Colon (tissue), 2 donors: ENCODE results near the gene NAT16.
"Not testable (repeated sequence)": the region's sequence is repeated elsewhere in the genome, so short reads cannot be mapped to it uniquely, and the experiment has no call there.

Experiments
- FAIRE-seq: peaks from 2 replicates; lab custom pipeline; 2012; peaks lifted over from hg19 to GRCh38; lab: Jason Lieb, UNC
- donor health status: control.
- donor health status: control.

NAT16 gene

DNA sequence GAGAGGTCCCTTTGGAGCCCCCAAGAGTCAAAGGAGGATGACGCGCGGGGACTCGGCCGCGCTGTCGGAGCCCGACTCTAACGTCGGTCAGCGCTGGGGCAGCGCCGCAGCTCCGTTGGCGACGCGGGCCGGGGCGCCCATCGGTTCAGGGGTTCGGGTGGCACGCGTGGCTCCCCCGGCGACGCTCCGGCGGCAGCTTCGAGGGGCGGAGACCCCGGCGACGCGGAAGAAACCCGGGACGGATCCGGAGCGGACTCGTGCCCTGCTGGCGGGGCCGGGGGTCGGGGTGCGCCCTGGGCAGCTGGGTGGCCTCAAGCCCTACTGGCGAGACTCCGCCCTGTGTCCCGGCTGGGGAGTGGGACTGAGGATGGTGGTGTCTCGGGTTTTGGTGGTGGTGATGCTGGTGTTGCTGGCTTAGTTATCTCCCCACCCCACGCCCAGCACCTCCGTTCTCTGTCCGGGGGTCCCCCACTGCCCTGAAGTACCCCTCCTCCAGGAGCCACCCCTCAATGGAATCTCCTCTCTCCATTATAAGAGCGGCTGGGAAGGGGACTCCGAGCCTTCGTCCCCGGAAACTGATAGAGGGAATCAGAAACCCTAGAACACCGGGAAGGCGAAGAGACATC, at the start of gene NAT16:
Gene NAT16 (minus strand): TSS at position 164 of the 626 bp plus-strand sequence. CDS start 5,486 bp downstream, outside the sequence.
- no peak for FAIRE-seq

DNA sequence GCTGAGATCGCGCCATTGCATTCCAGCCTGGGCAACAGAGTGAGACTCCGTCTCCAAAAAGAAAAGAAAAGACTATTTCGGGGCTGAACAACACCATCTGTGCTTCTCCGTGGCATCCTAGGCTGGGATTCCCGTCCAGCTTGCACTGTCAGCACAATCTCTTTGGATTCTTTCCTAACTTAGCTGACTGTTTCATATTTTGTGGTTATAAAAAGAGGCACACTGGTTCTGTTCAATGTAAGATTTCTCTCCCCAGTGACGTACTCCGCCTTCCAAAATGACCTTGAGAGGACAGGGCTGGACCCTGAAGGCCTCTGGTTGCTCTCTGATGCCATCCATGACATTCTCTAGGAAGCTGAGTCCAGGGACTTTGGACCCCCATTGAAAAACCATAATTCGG, 46.6 kb upstream of the NAT16 start:
- FAIRE-seq = no peak

DNA sequence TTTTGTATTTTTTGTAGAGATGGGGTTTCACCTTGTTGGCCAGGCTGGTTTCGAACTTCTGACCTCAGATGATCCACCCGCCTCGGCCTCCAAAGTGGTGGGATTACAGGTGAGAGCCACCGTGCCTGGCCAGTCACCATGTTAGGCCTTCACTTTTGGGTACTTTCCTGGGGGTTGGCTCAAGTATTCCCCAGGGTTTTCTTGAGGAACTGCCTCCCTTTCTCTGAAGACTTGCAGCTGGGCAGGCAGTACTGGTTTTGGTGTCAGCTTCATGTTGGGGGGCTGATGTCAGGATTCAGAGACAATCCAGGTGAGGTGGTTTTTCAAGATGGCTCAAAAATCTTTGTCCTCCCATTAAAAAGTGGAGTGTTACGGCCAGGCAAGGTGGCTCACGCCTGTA, 45.6 kb upstream of the NAT16 start:
- no peak for FAIRE-seq

DNA sequence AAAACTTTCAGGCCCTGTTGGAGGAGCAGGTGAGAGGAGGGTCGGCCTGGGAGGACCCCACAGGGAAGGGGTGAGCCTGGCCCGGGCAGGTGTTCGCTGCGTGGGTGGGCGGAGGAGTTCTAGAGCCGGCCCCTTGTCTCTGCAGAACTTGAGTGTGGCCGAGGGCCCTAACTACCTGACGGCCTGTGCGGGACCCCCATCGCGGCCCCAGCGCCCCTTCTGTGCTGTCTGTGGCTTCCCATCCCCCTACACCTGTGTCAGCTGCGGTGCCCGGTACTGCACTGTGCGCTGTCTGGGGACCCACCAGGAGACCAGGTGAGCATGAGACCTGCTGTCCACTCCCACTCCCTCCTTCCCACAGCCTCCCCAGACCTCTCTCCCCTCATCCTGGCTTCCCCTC, 43.4 kb upstream of the NAT16 start:
- FAIRE-seq = no peak

DNA sequence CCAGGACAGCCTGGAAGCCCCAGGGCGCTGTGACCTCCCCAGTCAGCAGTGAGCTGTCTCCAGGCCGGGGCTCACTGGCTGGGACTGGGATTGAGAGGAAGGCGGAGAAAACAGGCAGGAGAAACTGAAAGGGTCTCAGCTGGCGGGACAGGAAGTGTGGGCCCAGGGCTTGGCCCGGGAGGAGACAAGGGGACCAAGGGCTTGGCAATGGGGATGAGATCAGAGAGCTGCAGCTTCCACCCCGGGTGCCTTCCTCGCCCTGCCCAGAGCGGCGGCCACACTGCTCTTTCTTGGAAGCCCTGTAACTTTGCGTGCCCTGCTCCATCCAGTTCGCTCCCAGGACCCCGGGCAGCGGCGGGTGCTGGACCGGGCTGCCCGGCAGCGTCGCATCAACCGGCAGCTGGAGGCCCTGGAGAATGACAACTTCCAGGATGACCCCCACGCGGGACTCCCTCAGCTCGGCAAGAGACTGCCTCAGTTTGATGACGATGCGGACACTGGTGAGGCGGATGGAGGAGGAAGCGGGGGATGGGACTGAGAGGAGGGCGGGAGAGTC, 42.3 kb upstream of the NAT16 start:
- FAIRE-seq = no peak

DNA sequence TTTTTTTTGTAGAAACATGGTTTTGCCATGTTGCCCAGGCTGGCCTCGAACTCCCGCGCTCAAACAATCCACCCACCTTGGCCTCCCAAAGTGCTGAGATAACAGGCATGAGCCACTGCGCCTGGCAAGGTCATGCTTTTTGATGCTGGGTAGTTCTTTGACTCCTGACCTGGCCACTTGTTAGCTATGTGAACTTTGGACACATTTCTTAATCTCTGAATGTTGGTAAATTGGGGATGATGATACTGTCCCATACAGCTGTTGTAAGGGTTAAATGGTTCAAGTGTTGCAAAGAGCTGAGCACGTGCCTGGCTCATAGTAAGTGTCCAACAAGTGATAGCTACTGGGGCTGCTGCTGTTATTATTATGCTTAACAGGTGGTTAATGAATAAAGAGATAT, 40.2 kb upstream of the NAT16 start:
- no peak for FAIRE-seq

DNA sequence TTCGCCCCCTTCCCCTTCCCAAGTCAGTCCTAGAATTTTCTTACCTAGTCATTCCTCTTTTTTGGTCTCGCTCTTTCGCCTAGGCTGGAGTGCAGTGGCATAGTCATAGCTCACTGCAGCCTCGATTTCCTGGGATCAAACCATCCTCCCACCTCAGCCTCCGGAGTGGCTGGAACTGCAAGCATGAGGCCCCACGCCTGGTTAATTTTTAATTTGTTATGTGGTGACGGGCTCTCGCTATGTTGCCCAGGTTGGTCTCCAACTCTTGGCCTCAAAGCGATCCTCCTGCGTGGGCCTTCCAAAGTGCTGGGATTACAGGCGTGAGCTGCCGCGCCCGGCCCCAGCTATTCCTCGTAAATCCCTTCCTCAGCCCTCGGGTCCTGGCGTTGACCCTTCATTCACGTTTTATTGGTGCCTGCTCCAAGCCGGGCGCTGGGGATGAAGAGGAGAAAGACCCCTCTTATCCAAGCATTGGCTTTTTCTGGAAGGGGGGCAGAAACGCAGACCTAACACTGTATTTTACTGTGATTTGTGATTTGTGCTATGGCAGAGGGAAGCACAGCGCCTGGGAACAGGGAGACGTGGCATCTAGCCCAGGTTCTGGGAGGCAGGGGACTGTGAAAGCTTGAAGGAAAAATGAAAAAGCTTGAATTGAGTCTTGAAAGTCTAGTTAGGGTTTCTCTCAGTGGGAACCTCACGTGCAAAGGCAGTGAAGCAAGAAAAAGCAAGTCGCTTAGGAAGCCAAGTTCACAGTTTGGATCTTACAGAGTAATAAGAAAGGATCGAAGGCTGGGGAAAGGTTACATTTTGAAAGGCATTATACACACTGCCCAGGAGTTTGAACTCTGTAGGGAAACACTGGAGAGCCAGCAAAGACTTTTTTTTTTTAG, 38.4 kb upstream of the NAT16 start:
- no peak for FAIRE-seq

DNA sequence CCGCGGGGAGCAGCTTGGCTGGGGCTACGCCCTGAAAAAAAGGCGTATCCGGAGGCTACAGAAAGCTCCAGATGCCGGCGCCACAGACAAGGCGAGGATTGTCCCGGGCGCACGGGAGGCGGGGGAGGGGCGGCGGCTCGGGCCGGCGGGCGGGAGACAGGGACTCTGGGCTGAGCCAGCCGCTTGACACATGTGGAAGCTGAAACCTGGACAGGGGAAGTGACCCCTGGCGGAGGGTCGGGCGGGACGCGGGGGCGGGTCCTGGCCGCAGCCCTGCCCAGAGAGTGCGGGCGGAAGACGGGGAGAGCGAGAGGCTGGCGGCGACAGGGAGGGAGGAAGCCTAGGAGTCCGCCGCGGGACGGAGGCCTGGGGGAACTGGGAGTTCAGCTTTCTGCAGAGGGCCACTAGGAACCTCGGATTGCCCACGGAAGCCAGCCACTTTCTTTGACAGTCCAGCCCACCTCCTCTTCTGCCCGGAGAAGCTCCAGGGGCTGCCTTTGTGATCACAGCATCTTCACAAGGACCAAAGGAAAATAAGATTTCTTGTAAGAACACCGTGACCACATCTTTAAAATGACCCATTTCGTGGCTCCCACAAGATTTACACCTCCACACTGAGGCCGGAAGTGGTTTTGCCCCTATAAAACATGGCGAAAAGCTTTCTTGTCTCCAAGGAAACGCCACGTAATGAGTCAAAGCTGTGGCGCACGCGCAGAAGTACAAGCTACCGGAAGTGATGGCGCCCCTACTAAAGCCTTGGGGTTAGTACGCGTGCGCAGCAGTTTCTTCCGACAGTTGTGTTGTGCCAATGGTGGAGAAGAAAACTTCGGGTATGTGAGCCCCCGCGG, 37.5 kb upstream of the NAT16 start, which contains the start of the genes PLOD3 and ZNHIT1:
Gene PLOD3 (minus strand): TSS at position 194 of the 848 bp plus-strand sequence. CDS start 307 bp downstream, outside the sequence.
Gene ZNHIT1 (plus strand): TSS at position 778 of the 848 bp plus-strand sequence. CDS start 31 bp downstream, at position 809.
- FAIRE-seq = peak; percentile 21

DNA sequence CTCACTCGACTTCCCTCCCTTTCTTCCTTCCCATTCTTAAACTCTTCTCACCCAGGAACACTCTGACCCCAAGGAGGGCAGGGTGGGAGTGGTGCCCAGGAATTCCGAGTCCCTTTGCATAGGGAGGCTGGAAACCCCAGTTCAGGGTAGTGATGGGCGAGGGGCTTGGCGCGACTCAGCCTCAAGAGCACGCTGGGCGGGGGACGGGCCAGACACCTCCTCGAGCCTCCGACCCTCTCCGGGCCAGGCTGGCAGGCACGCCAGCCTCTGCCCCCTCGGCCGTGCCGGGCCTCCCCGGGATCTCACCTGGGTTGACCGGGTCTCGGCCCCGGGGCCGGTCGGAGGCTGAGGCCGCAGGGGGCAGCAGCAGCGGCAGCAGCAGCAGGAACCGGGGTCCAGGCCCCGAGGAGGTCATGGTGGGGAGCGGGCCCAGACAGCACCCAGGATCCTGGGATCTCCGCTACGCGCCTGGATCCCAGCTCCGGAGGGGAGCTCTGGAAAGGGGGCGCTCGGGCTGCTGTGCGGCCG, 36.8 kb upstream of the NAT16 start:
- no peak for FAIRE-seq

DNA sequence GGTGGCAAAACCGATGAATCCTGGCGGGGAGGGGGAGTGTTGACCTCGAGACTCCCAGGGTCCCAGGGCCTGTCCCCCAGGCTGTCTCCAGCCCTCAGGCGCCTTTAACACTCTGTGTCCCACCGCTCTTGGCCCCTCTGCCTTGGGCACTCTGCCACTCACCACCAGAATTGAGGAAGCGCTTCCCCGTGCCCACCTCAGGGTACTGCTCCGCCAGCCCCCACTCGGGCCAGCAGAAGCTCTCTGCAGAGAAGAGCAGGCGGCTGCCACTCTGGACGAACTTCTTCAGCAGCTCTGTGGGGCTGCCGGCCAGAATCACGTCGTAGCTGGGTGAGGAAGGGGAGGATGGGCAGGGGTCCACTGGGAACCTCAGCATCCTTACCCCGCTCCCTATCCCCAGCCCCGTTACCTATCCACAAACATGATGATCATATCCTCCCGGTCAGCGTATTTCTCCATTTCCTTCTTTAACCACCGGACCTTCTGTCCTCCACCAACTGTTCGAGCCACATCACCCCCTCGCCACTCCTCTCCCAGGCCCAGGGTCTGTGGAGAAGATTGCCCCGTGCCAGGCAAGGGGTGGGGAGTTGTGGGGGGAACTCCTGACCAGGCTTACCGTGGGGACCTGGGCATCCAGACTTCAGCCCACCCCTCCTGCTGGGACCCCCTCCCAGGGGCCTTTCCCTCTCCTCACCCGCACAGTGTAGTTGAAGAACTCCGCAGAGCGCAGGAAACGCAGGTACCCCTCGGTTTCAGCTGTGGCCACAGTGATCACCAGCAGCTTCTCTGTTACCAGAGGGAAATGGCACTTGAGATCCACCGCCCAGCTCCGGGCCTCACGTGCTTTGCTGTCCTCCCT, 36.1 kb upstream of the NAT16 start:
- no peak for FAIRE-seq

DNA sequence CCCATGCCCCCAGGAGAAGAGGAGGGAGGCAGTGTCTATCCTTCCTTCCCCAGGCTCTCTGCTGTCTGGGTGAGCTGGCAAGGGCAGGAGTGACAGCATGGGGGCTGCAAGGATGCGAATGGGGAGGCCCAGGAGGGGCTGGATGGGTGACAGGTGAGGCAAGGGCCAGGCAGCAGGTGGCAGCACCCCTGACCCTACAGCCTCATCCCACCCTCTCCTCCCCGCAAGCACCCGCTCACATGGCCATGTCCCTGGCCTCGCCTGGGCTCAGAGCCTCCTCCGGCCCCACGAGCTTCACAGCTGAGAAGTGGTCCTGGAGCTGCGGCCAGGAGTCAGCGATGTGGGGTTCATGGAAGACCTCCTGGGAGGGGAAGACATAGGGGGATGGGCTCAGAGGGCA, 31.9 kb upstream of the NAT16 start:
- FAIRE-seq = no peak

DNA sequence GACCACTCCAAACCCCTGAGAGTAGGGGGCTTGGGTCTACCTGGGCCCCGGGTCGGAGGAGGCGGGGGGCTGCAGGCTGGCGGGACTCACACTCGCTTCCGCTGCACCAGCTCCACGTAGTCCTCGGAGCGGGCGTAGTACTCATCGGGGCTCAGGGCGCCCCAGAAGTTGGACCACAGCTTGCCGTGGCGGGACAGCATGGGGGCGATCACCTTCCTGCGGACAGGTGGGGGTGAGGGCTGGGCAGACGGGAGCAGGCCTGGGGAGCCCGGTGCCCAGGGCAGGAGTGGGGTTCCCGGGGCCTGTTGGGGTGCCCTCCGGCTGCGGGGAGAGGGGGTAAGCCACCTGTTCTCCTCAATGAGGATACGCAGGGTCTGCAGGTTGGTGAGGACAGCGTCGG, 31.4 kb upstream of the NAT16 start:
- no peak for FAIRE-seq

DNA sequence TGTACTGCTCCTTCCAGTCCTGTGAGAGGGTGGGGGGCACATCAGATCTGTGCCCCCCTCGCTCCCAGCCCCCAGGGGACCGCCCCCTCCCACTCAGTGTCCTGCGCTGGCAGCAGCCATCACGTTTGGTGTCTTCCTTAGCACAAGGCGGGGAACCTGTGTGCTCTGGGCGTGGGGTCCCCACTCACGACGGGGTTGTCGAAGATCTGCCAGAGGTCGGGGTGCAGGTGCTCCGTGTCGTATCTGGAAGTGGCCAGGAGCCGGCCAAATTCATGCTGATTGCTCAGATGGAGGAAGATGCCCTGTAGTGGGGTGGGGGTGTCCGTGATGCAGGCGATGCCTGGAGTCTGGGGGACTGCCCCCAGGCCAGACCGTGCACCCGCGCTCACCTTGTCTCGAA, 30.1 kb upstream of the NAT16 start:
- FAIRE-seq = no peak

DNA sequence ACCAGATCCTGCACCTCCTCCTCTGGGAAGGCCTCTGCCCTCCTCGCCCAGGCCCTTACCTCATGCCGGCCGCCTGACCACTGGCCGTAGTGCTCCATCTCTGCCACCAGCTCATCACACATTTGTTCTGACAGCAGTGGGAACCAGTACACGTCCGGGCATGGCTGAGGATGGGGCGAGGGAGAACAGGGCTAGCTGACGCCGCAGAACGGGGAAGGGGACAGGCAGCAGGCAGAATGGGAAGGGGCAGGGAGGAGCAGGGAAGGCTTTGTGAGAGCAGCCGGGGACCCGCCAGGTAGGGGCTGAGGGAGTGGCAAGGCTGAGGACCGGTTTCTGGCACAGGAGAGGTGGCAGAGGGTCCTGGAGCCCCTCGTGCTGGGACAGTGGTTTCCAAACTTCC, 28.7 kb upstream of the NAT16 start:
- FAIRE-seq = no peak

DNA sequence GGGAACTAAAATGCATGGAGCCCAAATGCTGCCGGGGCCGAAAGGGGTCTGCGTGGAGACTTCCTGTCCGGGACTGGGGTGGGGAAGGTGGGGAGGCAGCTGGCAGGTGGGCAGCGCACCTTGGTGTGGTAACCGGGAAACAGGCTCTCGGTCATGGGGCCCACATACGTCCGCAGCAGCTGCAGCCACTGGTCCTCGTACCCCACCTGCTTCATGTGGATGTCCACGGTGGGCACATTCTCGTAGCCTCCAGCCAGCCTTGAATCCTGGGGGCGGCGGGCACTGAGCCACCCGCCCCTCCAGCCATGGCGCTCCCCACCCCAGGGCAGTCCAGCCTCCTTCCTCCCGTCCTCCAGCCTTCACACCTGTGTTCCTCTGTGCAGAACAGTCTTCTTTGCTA, 27.4 kb upstream of the NAT16 start:
- no peak for FAIRE-seq

DNA sequence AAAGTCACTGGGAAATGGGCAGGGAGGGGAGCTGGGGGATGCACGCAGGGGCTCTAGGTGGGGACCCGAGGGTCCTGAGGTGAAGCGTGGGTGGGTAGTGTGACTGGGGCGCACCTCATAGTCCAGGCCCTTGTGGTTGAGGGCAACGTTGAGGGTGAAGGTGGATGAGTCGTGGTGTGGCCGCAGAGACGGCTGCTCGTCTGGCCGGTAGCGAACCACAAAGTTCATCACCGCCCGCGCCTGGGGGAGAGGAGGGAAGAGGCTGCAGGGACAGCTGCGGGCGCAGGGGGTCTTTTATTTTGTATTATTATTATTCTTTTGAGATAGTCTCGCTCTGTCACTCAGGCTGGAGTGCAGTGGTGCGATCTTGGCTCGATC, 26.6 kb upstream of the NAT16 start:
- FAIRE-seq = no peak

DNA sequence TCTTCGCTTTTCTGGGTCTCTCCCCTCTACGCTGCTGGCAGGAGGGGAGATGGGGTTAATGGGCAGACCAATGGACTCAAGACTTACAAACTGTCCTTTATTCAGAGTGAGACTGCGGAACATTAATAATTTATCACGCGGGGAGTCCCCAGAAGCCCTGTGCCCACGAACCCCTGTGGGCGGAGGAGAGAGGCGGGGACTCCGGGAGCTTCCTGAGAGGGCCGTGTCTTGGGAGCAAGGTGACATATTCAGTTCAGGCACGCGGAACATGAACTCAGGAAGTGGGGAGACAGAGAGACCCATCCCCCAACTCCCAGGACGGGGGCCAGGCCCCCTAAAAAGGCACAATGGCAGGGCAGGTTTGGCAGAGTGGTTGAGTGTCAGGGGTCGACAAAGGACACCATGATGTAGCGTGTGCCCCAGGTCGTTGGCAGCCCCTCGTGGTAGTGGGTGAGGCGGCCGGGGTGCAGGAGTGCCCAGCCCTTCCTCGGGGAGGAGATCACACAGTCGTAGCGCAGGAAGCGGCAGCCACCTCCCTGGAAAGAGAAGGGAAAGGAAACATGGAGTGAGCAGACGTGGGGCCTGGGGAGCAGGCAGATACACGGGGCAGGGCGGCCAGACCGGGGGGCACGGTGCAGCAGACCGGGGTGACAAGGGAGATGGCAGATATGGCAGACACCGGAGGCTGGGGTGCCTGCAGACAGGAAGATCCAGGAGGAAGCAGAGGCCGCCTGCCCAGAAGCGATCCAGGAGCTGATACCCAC, 26.0 kb upstream of the NAT16 start:
- no peak for FAIRE-seq

DNA sequence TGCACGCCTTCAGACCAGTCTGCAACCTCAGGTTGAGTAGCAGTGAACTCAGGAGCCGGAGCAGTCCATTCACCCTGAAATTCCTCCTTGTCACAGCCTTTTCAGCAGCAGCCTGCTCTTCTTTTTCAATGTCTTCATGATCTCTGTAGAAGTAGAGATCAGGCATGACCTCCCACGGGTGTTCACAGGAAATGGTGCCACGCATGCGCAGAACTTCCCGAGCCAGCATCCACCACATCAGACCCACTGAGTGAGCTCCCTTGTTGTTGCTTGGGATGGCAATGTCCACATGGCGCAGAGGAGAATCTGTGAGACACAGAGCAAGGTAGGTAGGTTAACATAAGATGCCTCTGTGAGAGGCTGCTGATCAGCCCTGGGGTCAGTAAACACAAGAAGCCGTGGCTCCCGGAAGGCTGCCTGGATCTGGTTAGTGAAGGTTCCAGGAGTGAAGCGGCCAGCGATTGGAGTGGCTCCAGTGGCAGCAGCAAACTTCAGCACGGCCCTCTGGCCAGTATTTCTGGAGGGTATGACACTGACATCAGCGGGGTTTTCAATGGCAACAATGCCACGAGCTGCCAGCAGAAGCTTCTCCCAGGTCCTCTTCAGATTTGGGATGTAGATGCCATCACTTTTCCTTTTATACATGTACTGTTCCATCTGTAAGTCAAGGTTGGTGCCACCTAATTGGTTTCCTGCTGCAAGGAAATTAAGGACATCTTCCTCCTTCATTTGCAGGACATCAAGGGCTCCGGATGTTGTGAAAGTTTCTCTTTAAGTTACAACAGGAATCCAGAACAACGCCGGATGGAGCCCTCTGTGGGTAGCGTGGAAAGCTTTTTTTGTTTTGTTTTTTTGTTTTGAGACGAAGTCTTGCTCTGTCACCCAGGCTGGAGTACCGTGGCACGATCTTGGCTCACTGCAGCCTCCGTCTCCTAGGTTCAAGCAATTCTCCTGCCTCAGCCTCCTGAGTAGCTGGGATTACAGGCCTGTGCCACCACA, 23.9 kb upstream of the NAT16 start:
- FAIRE-seq = not testable (repeated sequence)

DNA sequence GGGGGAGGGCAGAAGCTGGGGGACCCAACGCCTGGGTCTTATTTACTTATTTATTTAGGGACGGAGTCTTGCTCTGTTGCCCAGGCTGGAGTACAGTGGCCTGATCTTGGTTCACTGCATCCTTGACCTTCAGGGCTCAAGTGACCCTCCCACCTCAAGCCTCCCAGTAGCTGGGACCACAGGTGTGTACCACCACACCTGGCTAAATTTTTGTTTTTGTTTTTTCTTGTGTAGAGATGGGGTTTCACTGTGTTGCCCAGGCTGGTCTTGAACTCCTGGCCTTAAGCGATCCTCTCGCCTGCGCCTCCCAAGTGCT, 22.5 kb upstream of the NAT16 start:
- no peak for FAIRE-seq
